Hematopoietic multipotent progenitor cell (in vitro differentiated cells): ENCODE measurements around the gene ARNT2. TPM values are rescaled to one million over a fixed set of nuclear protein-coding genes. Genes with fewer than 3 reads are reported as not detected.

Experiments
- DNase-seq, 3 donors: peaks; one replicate each; pipeline ENCODE4 v3.0.0-alpha.2; 2011 to 2015; ENCODE audit warnings: low read depth in 2 of 3, low spot score in 2 of 3
- total RNA-seq: library from RNA; depleted of rRNA; stranded (reverse); fragments of >200 nt; gene quantifications from one replicate; pipeline ENCODE4 v1.2.3, GENCODE V29; 2012

ARNT2 gene
- total RNA-seq, 1 donor: 0.54 TPM

GRCh38 chr15:80405970-80406369, 1.8 kb downstream of the ARNT2 start:
- DNase-seq: no peak

- DNase-seq: no peak
These were observed 7.7 kb downstream of the ARNT2 start for GRCh38 chr15:80411788-80412288.

- no peak for DNase-seq
These were observed 10.6 kb downstream of the ARNT2 start for GRCh38 chr15:80414546-80415357.

GRCh38 chr15:80415358-80415670, 11.1 kb downstream of the ARNT2 start:
- no peak for DNase-seq

- no peak for DNase-seq
These were observed 12.5 kb downstream of the ARNT2 start for GRCh38 chr15:80416702-80417101.

DNA sequence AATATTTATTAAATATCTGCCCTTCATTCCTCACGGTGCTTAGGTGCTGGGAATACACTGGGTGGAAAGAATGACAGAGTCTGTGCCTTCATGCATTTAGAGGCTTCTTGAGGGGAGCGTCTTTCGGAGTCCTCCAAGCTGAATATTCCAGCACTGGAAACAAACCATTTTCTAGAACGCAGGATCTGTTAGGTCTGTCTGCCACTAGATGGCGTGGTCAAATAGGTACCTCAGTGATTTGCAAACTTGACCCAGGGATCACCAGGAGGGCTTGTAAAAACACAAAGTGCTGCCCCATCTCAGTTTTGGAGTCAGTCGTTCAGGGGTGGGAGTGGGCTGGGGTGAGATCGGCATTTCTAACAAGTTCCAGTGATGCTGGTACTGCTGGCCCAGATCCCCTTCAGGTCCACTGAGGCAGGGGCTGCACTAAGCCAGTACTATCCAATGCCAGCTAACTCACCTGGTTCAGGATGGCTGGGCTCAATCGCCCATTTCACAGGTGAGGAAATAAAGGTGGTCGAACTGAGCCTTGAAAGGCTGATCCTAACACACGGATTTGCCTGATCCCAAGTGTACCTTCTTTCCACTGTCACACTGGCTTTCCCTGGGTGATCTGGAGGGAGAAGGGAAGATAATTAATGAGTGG, 14.8 kb downstream of the ARNT2 start:
- DNase-seq: peak in 1 of 3 donors; percentile 59

DNA sequence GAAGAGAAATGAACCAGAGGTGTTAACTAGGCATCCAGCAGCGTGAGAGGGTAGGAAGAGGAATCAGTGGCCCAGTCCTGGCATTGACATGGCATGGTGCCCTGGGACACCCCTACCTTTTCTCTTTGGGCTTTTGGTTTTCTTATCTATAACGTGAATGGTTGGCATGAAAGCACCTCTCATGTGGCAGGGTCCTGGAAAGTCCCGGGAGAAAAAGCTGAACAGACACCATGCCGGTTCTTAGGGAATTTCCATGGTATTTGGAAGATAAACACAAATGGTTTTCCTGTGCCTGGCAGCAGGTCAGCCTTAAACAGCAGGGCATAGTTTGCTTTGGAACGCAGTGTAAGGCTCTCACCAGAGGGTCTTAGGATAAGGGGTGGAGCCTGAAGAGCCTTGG, 15.4 kb downstream of the ARNT2 start:
- DNase-seq: no peak

GRCh38 chr15:80420658-80421057, 16.5 kb downstream of the ARNT2 start:
- DNase-seq: no peak

- DNase-seq: no peak
These were observed 19.0 kb downstream of the ARNT2 start for GRCh38 chr15:80423215-80423614.

DNA sequence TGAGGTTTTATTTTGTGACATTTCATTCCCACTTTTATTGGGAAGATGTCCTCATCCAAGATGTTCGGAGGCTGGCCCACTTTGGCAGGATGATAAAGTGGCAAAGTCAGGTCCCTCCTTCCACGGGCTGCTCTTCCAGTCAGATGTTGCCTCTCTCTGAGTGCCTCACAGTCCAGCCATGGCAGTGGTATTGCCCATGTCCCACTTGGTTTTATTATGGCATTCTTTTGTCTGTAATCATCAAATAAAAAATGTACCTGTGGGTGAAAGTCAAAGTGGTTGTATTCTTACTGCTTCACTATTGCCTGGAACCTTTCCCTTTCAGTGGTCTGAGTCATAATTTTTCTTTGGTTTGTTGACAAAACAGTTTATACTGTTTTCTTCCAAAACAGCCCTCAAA, 20.2 kb downstream of the ARNT2 start:
- DNase-seq: no peak

- DNase-seq: no peak
These were observed 22.1 kb downstream of the ARNT2 start for GRCh38 chr15:80426316-80426715.

DNA sequence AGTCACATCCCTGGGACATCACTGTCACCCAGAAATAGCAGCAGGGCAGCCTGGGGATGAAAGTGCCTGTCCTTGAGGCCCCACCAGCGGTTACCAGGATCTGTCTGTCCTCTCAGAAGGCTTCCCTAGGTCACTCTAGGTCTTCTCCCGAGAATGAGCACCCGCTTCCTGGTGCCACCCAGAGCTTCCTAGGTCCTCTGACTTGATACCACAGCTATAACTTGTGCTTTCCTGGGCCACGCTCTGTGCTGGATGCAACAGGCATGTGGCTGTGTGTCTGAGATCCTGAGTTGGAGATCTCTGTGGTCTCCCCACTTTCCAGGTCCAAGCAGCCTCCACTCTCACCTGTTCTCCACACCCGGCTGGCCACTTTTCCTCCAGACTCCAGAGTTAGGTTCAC, 25.8 kb downstream of the ARNT2 start:
- no peak for DNase-seq

DNA sequence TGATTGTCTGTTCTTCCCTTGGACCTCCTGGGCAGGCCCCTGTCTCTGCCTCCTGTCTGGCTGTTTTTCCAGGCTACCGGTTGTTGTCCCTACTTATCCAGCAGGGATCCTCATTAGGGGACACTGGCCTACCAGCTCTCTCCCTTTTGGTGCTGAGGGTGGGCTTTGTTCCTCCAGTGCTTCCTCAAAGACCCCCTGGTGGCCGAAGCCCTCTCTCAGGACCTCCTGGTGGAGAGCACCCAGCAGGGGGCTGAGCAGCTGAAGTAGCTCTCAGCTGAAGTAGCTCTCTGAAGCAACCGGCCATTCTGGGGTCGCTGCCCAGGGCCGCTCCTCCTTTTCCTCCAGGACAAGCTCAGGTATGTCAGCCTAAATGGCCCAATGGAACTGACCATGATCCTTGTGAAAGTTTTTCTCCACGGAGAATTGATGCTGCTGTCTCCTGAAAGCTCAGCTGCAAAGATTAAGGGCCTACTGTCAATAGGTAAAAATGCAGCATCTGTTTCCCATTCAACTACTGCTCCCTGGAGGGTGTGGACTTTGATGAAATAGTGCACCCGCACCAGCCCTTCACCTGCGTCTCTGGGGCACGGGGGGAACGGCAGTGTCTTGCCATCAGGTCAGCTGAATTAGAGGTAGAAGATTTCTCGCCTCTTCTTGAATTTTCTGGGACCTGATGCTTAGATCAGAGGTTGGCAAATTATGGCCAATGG, 27.6 kb downstream of the ARNT2 start:
- DNase-seq: no peak

- DNase-seq: no peak
These were observed 28.1 kb downstream of the ARNT2 start for GRCh38 chr15:80432345-80432702.

GRCh38 chr15:80433836-80434235, 29.7 kb downstream of the ARNT2 start:
- DNase-seq: no peak

GRCh38 chr15:80434926-80435720, 30.9 kb downstream of the ARNT2 start:
- DNase-seq: no peak

GRCh38 chr15:80436511-80437307, 32.5 kb downstream of the ARNT2 start:
- DNase-seq: no peak

DNA sequence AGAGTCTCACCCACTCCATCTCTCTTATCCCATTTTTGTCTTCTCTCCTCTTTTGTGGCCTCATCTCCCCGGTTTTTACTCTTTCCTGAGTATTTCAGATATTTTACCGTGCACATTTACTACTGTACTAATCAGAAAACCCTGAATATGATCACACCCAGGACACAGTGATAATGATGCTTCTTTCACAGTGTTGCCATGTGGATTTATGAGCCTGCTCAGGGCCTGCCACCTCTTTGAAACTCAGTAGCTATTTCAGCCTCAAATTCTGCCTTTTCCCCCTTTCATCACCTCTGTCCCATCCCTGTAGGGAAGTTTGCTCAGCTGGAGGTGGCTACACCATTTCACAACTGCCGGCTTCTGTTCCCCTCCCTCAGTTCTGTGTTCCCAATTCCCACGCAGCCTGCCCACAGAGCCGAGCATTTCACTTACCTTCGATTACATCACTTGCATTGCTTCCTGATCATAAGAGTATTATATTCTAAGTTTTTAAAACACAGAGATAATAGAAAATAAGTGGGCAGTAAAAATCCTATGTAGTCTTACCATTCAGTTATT, 33.2 kb downstream of the ARNT2 start:
- no peak for DNase-seq

- DNase-seq: no peak
These were observed 35.0 kb downstream of the ARNT2 start for GRCh38 chr15:80439140-80439539.

DNA sequence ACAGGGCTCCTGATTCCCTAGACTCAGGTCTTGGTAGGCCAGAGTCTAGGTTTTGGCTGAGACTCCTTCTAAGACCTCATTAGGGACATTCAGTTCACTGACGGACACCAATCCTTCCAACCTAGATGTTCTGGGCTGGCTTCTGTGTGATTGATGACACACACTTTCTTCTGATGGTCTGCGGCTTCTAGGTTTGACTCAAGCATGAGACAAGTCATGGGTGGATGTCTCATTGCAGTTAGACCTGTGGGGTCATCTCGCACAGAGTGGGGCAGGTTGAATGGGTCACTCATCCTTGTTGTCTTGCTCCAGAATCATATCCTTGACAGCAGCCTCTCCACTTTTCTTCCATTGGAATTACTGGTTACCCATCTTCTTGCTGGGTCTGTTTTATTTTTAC, 35.8 kb downstream of the ARNT2 start:
- no peak for DNase-seq
